HG02610 (cell line): ENCODE results near the gene ABCC12.
"Not testable (repeated sequence)": the region's sequence is repeated elsewhere in the genome, so short reads cannot be mapped to it uniquely, and the experiment has no call there.

ENCODE experiments used
- ATAC-seq: cut with Tn5 transposase; IDR thresholded peaks from one replicate; pipeline ENCODE4 v1.9.1; 2021; ENCODE audit warnings: mild to moderate bottlenecking, moderate library complexity; ENCODE audit not compliant: unreplicated experiment

The ABCC12 gene

DNA sequence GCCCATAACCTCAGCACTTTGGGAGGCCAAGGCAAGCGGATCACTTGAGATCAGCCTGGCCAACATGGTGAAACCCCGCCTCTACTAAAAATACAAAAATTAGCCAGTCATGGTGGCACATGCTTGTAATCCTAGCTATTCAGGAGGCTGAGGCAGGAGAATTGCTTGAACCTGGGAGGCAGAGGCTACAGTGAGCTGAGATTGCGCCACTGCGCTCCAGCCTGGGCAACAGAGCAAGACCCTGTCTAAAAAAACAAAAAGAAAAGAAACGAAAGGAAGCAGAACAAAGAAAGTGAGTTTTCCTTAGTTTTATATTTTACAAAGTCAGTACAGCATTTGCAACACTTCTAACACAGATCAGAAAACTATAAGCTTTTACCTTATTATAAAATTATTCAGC is 10.8 kb upstream of the ABCC12 start:
- not testable (repeated sequence) for ATAC-seq

DNA sequence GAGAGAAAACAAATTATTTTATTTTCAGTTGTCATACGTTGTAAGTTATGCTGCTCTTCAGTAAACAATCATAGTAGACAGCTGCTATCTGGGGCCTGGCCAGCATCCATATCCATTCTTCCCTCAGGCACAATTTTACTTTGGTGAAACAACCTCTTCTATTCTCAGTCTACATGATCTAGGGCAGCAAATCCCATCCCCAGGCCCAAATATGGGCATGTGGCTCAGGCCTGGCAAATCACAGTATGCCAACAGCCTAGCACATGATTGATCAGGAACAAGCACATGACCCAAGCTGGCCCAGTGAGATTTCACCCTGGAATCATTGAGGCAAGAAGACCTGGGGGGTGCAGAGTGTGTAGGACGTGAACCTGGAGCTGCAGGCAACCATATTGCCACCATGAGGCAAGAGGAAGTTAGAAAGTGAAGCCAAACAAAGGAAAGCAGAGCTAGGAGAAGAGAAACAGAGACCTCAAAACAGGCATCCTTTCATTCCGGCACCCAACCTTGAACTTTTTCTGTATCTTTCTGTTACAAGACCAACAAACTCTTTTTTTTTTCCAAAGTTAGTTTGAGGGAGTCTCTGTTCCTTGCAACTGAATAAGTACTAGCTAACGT is 10.3 kb upstream of the ABCC12 start:
- no peak for ATAC-seq

DNA sequence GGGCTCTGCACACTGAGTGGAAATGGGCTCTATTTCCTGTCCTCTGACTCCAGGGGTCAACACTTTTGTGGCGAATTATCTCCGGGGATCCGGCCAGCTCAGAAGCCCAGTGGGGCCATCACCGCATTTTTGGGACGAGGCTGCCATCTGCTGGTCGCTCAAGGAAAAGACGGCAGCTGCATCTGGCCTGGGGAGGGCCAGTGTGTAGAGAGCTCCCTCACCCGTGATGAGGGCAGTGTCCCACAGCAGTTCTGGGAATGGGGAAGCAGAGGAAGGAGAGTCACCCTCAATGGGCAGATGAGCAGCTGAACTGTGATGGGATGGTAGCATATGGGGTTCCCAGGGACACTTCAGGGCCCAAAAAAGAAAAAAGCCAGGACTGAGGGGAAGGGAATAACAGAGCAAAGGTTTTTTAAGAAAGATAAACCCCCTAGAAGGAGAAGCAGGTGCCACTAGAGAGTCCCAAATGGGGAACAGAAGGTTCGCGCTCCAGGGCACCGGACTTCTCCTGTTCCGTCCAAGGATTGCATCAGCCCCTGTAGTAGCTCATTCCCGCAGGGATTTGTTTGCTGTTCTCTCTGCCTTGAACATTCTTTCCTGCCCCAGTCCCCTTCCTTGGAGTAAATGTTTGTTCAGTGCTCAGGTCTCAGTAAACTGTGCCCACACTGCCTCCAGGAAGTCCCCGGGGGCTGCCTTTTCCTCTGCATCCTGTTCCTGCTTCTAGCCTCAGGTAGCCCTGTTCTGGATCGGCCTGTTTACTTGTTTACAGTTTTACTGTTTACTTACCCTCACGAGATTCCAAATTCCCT is 9.3 kb upstream of the ABCC12 start:
- ATAC-seq = peak; percentile 80

DNA sequence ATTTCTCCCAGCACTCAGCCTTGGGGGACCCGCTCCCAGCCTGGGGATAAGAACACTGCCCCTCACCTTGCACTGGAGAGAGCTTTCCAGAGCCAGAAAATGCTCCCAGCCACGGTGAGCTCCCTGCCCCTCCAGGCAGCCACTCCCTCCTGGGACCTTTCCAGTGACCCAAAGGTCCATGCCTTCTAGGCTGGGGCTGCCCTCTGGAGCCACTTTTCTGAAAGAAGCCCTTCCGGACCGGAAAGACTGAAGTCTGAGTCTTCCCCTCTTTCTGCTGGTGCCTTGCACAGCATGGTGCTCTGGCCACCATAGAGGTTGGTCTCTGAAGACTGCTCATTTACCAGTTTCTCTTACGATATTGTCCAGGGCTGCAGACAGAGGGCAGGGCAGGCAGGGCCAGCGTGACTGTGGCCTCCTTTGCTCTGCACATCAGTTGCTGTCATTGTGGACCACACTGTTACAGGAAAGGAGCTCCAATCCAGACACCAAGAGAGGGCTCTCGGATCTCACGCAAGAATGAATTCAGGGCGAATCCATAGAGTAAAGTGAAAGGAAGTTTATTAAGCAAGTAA is 7.1 kb upstream of the ABCC12 start:
- no peak for ATAC-seq

DNA sequence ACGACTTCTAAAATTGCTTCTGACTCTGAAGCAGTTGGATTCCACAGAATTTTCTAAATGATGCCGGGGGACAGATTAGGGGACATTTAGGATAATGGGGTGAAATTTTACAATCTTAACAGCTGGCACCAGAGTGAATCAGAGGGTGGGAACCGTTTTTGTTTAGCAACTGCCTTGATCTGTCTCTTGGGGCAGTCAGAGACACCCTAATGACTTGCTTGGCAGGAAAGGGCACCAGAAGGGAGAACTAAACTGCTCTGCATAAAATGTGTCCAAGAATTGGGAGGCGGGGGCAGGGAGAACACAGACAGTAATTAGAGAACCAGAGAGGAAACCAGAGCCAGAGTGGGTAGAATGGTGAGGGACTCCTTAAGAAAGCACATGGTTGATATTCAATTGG is 6.1 kb upstream of the ABCC12 start:
- no peak for ATAC-seq

DNA sequence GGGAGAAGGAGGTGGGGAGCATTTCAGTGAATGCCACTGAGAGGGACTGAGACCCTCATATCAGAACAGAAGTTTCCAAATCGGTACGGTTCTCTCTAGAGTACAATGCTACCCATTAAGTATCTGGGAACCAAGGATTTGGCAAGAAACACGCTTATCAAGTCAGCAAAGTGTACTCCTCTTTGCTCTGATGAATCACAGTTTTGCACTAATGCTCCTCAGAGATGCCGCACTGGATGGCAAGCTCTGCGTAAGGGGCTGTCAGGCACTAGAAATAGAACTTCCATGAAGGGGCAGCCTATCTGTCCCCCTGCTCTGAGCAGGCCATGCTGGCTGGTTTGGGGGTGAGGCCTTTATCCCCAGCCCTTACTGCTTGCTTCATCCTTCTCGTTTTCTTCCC is 4.8 kb upstream of the ABCC12 start:
- ATAC-seq = no peak

DNA sequence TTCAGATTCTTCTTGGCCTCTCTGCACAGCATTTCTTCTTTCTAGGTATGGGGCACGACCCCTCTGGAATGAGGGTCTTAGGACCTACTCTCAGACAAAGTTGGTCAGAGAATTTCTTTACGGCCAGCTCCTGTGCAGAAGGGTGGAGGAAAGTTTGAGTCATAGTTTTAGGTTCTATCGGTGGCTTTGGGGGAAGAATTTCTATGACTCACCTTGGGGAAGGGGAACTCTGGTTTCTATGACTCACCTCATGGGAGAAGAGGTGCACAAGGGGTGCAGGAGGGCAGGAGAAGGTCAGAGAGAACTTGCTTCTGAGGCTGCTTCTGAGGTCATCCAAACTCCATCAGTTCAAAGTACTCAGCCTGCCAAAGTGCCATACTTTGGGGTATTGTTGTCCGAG is 2.5 kb upstream of the ABCC12 start:
- peak; percentile 89 for ATAC-seq

DNA sequence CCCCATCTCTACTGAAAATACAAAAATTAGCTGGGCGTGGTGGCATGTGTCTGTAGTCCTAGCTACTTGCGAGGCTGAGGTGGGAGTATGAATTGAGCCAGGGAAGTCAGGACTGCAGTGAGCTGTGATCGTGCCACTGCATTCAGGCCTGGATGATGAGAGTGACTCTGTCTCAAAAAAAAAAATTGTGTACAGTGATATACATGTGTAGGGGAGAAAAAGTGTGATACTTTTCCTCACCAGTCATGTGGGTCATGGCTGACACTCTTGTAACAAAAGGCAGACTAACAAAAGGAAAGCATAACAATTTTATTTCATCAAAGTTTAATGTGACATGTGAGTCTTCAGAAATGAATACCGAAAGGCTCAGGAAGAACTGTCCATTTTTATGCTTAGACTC is 2.0 kb upstream of the ABCC12 start:
- peak; percentile 12 for ATAC-seq

DNA sequence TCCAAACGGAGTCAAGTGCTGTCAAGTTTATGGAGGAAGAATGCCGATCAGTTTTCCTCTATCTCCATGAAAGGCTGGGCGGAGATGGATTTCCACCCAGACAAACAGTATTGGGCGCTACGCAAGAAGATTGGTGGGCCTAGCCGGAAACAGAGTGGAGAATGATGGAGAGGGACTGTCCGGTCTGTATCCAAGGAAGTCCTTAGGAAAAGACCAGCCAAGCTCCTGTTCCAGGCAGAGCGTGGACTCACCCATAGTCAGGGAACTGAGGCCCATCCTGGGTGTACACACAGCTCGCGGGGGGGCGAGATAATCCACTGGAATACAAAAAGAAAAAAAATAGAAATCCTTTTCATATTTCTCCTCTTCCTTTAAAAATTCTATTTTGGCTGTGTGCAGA is 1.5 kb upstream of the ABCC12 start:
- no peak for ATAC-seq

DNA sequence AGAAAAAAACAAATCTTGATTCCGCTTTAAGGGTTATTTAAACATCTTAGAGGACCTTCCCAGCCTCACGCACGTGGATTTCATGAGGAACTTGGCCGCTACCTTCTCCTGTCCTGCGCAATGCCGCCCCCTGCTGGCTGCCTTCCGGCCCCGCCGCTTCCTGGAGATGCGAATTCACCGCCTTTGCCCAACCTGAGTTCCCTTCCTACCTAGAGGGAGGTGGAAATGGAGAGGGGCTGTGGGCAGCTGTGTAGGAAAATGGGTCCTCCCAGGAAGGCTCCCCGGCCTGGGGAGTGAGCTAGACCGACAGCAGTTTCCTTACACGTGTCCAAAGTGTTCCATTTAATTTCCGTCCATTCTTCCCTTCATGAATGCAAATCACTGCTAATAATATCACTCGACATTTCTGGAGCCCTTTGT is 1.0 kb upstream of the ABCC12 start:
- peak; percentile 32 for ATAC-seq

DNA sequence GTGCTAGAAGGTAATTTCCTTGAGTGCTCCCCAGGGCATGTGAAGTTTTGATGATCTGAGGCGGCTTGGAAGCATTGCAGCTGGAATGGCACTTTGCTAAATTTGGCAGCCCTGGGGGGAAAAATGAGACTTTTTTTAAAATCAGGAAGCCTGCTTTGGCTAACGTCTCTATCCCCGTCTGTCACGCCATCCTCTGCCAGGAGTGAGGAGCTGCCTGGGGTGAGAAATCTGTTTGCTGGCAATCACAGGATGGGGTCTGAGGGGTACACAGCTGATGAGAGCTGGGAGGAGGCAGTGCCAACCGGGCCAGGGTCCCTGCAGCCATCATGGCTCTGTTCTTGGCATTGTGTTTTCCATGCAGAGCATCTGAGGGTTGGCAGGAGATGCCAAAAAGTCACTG is 2.0 kb downstream of the ABCC12 start:
- ATAC-seq = no peak

DNA sequence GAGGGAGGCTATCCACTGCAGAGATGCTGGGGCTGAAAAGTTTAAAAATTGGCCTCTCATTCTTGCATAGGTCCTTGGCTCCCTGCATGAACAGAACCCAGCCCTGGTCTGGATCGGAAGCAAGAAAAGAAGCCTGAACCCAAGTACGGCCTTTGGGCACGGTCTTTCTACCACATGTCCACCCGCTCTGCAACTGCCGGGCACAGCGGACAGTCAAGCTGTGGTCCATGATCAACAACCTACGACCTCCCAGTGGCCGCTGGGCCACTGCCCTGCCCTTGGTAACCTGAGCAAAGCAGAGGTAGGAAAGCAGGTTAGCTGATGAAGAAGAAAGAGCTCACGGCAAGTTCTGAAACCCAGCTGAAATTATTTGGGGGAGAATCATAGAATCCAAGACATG is 3.6 kb downstream of the ABCC12 start:
- ATAC-seq = no peak

DNA sequence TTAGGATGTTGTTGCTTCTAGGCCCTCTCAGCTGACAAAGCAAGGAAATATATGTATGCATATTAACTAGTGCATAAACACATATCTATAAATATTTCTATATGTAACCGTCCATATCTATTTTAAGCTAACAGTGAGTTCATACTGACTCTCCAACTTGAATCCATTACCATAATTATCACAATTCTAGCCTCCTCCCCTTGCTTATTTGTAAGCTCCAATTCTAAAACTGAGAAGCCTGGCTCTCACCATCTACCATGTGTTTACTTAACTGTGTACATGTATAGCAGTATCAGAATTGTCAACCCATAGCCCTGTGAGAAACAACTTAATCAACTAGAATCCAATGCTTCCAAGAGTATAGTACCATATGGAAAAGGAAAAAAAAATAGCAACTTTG is 5.1 kb downstream of the ABCC12 start:
- no peak for ATAC-seq

DNA sequence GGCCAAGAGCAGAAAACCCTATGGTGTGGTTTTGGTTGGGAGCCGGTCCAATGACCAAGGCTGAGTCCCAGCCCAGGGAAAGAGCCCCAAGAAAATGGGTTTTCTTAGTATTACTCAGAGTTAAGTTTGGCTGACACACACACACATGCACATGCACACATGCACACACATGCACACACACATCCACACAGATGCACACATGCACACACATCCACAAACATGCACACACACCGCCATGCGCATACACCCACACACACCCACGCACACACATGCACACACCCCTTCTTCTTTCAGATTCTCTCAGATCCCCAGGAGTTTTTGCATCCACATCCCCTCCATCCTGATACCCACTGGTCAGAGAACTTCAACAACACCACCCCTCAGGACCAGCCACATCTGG is 9.1 kb downstream of the ABCC12 start:
- no peak for ATAC-seq

DNA sequence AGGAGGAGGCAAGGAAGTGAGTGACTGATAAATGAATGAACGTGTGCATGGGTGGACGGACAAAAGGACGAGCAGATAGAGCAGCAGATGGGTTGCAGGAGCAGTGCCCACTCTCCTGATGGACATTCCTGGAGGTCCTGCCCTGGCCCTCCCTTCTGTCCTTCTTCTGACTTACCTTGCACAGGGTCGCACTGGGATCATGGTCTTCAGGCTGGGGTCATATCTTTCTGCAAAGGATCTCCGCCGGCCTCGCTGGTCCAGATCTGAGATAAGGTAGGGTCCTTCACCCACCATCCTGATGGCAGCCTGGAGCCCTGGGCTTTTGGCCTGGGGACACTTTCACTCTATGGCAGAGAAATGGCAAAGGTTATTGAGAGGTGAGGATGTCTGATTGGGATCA is 9.7 kb downstream of the ABCC12 start:
- no peak for ATAC-seq

DNA sequence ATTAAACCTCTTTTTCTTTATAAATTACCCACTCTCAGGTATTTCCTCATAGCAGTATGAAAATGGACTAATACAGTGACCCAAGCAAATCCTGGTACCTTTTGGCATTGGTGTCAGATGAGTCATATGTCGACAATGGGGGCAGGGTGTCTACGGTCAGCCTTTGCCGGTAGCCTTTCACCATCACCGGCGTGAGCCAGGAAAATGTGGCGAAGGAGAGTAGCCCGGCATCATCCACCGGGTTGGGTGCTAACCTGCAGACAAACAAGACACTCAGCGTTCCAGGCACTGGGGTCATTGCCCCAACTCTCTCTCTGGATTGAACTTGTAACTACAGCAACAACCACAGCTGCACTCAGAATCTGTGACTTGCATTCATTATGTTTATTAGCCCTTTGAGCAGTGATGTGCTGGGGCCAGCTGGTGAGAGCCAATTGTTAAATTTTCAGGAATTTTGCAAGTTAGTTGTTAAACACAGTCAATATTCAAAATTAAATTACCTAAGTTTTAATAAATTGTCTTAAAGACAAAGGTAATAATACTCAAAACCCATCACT is 11.9 kb downstream of the ABCC12 start:
- no peak for ATAC-seq

DNA sequence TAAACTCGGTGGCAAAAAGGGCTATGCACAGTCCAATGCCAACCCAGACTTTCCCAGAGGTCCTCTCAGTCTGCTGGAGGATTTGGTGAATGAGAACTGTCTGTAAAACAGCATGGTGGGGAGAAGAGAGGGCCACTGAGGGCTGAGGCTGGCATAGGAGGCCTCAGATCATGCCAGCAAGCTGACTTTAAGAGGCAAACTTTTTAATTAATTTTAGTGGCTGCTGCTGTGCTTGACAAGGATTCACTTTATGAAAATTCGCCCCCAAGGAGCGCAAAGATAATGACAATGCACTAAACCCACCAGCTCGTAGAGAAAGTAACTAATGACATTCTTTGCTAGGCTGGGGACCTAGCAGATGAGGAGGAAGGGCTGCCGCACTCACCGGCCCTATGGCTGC is 15.0 kb downstream of the ABCC12 start:
- ATAC-seq = no peak

DNA sequence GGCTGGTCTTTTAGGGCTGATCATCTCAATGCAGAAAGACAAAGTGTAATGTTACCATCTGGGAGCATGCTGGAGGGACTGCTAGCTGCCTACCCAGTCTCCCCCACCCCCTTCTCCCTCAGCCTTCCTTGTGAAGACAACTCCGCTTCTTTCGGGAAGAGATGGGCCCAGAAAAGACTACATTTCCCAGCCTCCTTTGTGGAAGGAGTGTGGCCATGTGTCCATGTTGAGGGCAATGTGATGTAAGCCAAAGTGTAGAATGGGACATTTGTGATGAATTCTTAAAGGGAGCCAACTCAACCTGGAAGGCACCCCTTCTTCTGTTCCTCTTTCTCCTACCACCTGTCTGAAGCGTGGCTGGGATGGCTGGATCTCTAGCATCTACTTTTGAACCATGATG is 16.3 kb downstream of the ABCC12 start:
- no peak for ATAC-seq

DNA sequence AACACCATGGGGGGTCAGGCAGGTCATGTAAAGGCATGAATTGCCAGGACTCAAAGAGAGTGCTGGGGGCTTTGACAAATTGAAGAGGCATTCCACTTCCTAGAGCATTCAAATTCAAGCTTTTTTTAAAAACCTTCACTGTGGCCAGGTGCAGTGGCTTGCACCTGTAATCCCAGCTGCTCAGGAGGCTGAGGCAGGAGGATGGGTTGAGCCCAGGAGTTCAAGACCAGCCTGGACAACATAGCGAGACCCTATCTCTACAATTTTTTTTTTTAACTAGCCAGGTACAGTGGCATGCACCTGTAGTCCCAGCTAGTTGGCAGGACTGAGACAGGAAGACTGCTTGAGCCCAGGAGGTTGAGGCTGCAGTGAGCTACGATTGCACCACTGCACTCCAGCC is 17.2 kb downstream of the ABCC12 start:
- no peak for ATAC-seq

DNA sequence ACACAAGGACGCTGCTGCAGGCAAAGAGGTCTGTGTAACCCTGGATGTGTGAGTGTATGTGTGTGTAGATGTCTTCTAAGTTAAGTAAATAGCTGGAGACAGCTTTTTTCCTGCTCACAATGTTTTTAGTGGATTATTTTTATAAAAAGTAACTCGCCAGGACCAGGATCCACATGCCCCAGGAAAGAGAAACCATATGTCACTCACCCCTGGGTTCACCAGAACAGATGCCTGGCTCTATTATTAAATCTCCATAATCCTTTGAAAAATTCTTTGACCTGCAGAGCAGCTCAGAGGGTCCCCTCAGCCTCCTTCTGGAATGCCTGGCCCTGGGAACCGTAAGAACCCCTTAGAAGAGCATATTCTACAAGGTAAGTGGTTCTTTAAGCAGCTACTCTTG is 18.0 kb downstream of the ABCC12 start:
- no peak for ATAC-seq

DNA sequence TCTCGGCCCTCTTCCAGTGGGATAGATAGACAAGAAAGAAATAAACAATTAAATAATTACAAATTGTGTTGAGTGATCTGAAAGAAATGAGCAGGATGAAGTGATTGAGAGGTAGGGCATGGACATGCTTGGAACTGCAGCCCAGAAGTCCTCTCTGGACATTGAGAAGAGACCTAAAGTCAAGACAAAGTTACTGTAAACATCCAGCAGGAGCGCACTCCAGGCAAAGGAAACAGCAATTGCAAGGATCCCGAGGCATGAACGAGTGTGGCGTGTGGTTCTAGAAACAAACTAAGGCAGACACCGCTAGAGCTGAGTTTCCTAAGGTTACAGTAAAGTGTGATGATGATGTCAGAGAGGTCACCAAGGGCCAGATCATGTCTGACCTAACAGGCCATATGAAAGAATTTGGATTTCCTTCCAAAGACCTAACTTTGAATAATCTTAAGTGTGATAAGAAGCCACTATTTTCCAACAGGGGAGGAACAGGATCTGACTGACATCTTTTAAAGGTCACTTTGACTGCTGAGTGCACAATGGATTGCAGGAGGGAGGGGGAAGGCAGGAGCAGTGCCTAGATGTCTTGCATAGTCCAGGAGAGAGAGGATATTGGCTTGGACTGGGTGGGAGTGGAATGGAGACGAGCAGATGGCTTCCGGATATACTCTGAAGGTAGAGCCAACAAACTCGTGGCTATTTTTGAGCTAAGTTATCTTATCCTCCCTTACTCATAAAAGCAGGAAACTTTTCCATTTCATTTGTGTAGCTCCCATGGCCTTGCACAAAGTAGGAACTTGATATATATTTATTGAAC is 19.0 kb downstream of the ABCC12 start:
- ATAC-seq = no peak
